ENCODE data around the gene PHF19.

DNA sequence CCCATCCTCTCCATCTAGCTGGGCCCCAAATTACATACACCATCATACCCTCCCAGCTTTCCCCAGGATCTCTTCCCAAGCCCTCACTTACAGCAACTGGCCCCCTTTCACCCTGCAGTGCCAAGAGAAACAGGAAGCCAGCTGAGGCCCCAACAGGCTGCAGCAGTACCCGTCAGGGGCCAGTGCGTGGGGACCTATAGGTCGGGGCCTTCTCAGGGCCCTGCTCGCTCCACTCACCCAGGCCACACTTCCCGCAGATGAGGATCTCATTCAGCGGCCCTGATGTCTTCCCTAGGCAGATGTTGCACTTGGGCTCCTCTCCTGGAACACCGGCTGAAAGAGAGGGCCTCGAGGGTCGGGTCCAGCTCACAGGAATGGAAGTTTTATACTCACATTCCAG lies 6.8 kb downstream of the PHF19 start:
- TF ChIP-seq, protein P1, sequence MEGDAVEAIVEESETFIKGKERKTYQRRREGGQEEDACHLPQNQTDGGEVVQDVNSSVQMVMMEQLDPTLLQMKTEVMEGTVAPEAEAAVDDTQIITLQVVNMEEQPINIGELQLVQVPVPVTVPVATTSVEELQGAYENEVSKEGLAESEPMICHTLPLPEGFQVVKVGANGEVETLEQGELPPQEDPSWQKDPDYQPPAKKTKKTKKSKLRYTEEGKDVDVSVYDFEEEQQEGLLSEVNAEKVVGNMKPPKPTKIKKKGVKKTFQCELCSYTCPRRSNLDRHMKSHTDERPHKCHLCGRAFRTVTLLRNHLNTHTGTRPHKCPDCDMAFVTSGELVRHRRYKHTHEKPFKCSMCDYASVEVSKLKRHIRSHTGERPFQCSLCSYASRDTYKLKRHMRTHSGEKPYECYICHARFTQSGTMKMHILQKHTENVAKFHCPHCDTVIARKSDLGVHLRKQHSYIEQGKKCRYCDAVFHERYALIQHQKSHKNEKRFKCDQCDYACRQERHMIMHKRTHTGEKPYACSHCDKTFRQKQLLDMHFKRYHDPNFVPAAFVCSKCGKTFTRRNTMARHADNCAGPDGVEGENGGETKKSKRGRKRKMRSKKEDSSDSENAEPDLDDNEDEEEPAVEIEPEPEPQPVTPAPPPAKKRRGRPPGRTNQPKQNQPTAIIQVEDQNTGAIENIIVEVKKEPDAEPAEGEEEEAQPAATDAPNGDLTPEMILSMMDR (IDR thresholded peaks at IDR 0.05; ENCODE audit: extremely low read depth in 1 of 2, insufficient read depth in 1 of 2, low read depth in 1 of 2, low read length in 2 of 2), result no peak
- no peak for TF ChIP-seq POLR2A (IDR thresholded peaks at IDR 0.05; ENCODE audit: low read depth, low read length)
- TF ChIP-seq EZH2 (IDR thresholded peaks at IDR 0.05; ENCODE audit: borderline replicate concordance, low read depth, low read length, severe bottlenecking), result no peak
- TF ChIP-seq MYC (IDR thresholded peaks at IDR 0.05; ENCODE audit: low read depth, low read length), result no peak
- TF ChIP-seq POLR2AphosphoS5 (IDR thresholded peaks at IDR 0.05; ENCODE audit: insufficient read depth, low read depth, low read length), result no peak
- TF ChIP-seq, protein P2, sequence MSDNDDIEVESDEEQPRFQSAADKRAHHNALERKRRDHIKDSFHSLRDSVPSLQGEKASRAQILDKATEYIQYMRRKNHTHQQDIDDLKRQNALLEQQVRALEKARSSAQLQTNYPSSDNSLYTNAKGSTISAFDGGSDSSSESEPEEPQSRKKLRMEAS (IDR thresholded peaks at IDR 0.05; ENCODE audit: insufficient read depth, insufficient read length), result no peak
- no peak for TF ChIP-seq FOS (IDR thresholded peaks at IDR 0.05; ENCODE audit: borderline replicate concordance, insufficient read depth, low read length)
- no peak for TF ChIP-seq JUN (IDR thresholded peaks at IDR 0.05; ENCODE audit: borderline replicate concordance, insufficient read depth, insufficient read length, low read depth)
- no peak for TF ChIP-seq GATA2 (IDR thresholded peaks at IDR 0.05; ENCODE audit: insufficient read depth, insufficient read length, low read depth, low read length)
